ENCODE results near the gene FBXO38. TPM values are rescaled to one million over a fixed set of nuclear protein-coding genes. Genes with fewer than 3 reads are reported as not detected.

Gene FBXO38
- total RNA-seq, 1 experiment from 2014 or later = 34.5 TPM

DNA sequence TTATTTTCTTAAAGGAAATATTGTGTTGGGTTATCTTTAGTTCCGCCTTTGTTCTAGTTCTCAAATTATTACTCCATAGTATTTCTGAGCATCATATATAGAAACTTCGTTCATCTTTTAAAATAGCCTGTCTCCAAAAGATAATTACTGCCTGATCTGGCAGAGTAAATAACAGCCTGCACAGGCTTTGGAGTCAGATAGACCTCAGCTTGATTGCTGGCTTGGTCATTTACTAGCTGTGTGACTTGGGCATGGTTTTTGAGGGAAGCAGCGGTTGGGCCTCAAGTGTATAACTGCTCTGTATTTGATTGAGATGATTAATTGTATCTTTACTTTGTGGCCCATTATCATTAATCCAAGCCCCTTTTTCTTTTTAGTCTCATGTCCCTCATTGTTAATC lies 50.1 kb downstream of the FBXO38 start:
- in situ Hi-C loops (cut with HindIII; ENCODE audit: low pct_unique_long_range_greater_than_20kb, low sequenced_read_pairs) = no loop called here
- H3K4me3 ChIP-seq (ENCODE audit: low read depth in 2 of 2, low read length in 2 of 2) = no peak overlapping the region
- H3K27ac ChIP-seq (ENCODE audit: low read length) = no peak overlapping the region
- no peak for DNase-seq (ENCODE audit: low read depth, low spot score)
- ChIA-PET CTCF (no interaction called here), POLR2A (no interaction called here)
- ATAC-seq = no peak
- peaks cover 19% of the 10 kb centered on the region for H3K36me3 ChIP-seq (ENCODE audit: control insufficient read depth, insufficient read depth, low read length)
- H3K27me3 ChIP-seq (ENCODE audit: control insufficient read depth, insufficient read depth, low read length) = no peaks in the 10 kb centered on the region
- no TSS peak for BruUV-seq (replicated peaks)
- no peaks in the 10 kb centered on the region for H3K9me3 ChIP-seq (ENCODE audit: control insufficient read depth, insufficient read depth, low read depth, low read length)
- TF ChIP-seq, protein P1, sequence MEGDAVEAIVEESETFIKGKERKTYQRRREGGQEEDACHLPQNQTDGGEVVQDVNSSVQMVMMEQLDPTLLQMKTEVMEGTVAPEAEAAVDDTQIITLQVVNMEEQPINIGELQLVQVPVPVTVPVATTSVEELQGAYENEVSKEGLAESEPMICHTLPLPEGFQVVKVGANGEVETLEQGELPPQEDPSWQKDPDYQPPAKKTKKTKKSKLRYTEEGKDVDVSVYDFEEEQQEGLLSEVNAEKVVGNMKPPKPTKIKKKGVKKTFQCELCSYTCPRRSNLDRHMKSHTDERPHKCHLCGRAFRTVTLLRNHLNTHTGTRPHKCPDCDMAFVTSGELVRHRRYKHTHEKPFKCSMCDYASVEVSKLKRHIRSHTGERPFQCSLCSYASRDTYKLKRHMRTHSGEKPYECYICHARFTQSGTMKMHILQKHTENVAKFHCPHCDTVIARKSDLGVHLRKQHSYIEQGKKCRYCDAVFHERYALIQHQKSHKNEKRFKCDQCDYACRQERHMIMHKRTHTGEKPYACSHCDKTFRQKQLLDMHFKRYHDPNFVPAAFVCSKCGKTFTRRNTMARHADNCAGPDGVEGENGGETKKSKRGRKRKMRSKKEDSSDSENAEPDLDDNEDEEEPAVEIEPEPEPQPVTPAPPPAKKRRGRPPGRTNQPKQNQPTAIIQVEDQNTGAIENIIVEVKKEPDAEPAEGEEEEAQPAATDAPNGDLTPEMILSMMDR (IDR thresholded peaks at IDR 0.05) = no peak
- TF ChIP-seq POLR2AphosphoS5 (IDR thresholded peaks at IDR 0.05; ENCODE audit: low read depth, low read length) = no peak
- intact Hi-C loops (cut with micrococcal nuclease; ENCODE audit: unreplicated experiment) = no loop called here
- H3K4me1 ChIP-seq (ENCODE audit: control insufficient read depth, insufficient read depth, low read length) = no peaks in the 10 kb centered on the region

DNA sequence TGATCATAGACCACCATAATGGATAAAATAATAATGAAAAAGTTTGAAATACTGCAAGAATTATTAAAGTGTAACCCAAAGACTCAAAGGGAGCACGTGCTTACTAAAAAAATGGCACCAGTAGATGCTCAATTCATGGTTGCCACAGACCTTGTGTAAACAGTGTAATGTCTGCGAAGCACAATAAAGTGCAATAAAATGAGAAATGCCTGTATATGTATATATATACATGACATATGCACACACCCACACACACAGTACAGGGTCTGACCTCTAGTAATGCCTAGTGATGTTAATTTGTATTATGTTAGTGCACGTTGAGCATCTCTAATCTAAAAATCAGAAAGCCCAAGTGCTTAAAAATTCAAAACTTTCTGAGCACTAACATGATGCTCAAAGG lies 52.3 kb downstream of the FBXO38 start:
- in situ Hi-C loops (cut with HindIII; ENCODE audit: low pct_unique_long_range_greater_than_20kb, low sequenced_read_pairs) (no loop called here), intact Hi-C loops (cut with micrococcal nuclease; ENCODE audit: unreplicated experiment) (no loop called here)
- CTCF ChIA-PET = no interaction called here
- ATAC-seq (no peak), DNase-seq (ENCODE audit: low read depth, low spot score) (no peak)
- no TSS peak for BruUV-seq (replicated peaks)
- Histone ChIP-seq H3K36me3 (ENCODE audit: control insufficient read depth, insufficient read depth, low read length) (peaks cover 30% of the 10 kb centered on the region), H3K27ac (ENCODE audit: low read length) (no peak overlapping the region), H3K27me3 (ENCODE audit: control insufficient read depth, insufficient read depth, low read length) (no peaks in the 10 kb centered on the region), H3K4me3 (ENCODE audit: low read depth in 2 of 2, low read length in 2 of 2) (no peak overlapping the region), H3K4me1 (ENCODE audit: control insufficient read depth, insufficient read depth, low read length) (no peaks in the 10 kb centered on the region), H3K9me3 (ENCODE audit: control insufficient read depth, insufficient read depth, low read depth, low read length) (no peaks in the 10 kb centered on the region)
- POLR2A ChIA-PET = no interaction called here
- TF ChIP-seq SIN3A (IDR thresholded peaks at IDR 0.05; ENCODE audit: borderline replicate concordance, insufficient read depth, low read depth, low read length) (no peak), POLR2AphosphoS5 (IDR thresholded peaks at IDR 0.05; ENCODE audit: low read depth, low read length) (no peak), TCF7L2 (IDR thresholded peaks at IDR 0.05; ENCODE audit: low read depth, low read length) (no peak)
- TF ChIP-seq, protein P1 (IDR thresholded peaks at IDR 0.05) = no peak
- TF ChIP-seq, protein P2, sequence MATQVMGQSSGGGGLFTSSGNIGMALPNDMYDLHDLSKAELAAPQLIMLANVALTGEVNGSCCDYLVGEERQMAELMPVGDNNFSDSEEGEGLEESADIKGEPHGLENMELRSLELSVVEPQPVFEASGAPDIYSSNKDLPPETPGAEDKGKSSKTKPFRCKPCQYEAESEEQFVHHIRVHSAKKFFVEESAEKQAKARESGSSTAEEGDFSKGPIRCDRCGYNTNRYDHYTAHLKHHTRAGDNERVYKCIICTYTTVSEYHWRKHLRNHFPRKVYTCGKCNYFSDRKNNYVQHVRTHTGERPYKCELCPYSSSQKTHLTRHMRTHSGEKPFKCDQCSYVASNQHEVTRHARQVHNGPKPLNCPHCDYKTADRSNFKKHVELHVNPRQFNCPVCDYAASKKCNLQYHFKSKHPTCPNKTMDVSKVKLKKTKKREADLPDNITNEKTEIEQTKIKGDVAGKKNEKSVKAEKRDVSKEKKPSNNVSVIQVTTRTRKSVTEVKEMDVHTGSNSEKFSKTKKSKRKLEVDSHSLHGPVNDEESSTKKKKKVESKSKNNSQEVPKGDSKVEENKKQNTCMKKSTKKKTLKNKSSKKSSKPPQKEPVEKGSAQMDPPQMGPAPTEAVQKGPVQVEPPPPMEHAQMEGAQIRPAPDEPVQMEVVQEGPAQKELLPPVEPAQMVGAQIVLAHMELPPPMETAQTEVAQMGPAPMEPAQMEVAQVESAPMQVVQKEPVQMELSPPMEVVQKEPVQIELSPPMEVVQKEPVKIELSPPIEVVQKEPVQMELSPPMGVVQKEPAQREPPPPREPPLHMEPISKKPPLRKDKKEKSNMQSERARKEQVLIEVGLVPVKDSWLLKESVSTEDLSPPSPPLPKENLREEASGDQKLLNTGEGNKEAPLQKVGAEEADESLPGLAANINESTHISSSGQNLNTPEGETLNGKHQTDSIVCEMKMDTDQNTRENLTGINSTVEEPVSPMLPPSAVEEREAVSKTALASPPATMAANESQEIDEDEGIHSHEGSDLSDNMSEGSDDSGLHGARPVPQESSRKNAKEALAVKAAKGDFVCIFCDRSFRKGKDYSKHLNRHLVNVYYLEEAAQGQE (IDR thresholded peaks at IDR 0.05; ENCODE audit: insufficient read depth in 1 of 2, low read depth in 2 of 2, low read length in 1 of 2) = no peak

DNA sequence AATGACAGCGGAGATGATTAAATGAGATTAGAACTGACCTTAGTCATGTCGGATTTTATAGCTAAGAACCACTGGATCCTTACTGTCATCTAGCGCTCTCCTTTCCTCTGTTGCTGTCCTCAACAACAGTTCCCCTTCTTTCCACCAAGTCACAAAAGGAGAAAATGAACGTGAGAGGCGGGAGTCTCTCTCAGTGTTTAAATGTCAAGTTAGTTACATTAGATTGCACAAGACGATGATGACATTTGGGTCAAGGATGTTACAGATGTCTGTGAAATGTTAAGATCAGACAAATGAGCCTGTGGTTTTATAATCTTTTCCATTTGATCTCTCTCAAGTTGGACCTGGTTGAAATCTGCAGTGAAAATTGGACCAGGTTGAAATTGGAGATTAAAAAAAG lies 53.5 kb downstream of the FBXO38 start:
- no peak overlapping the region for H3K27ac ChIP-seq (ENCODE audit: low read length)
- ATAC-seq (no peak), DNase-seq (ENCODE audit: low read depth, low spot score) (no peak)
- ChIA-PET POLR2A (no interaction called here), CTCF (interaction anchor here (0.8 kb wide), 1 partner anchor 294 kb away, joined by 3 read pairs; no protein-coding TSS in a partner anchor)
- intact Hi-C loops (cut with micrococcal nuclease; ENCODE audit: unreplicated experiment) = no loop called here
- TF ChIP-seq TCF7L2 (IDR thresholded peaks at IDR 0.05; ENCODE audit: low read depth, low read length) (no peak), POLR2AphosphoS5 (IDR thresholded peaks at IDR 0.05; ENCODE audit: low read depth, low read length) (no peak), SIN3A (IDR thresholded peaks at IDR 0.05; ENCODE audit: borderline replicate concordance, insufficient read depth, low read depth, low read length) (no peak)
- TF ChIP-seq, protein P2 (IDR thresholded peaks at IDR 0.05; ENCODE audit: insufficient read depth in 1 of 2, low read depth in 2 of 2, low read length in 1 of 2) = no peak
- TF ChIP-seq, protein P1 (IDR thresholded peaks at IDR 0.05) = no peak
- in situ Hi-C loops (cut with HindIII; ENCODE audit: low pct_unique_long_range_greater_than_20kb, low sequenced_read_pairs) = no loop called here
- H3K9me3 ChIP-seq (ENCODE audit: control insufficient read depth, insufficient read depth, low read depth, low read length) = no peaks in the 10 kb centered on the region
- H3K4me3 ChIP-seq (ENCODE audit: low read depth in 2 of 2, low read length in 2 of 2) = no peak overlapping the region
- peaks cover 31% of the 10 kb centered on the region for H3K36me3 ChIP-seq (ENCODE audit: control insufficient read depth, insufficient read depth, low read length)
- BruUV-seq (replicated peaks) = no TSS peak
- no peaks in the 10 kb centered on the region for H3K27me3 ChIP-seq (ENCODE audit: control insufficient read depth, insufficient read depth, low read length)
- H3K4me1 ChIP-seq (ENCODE audit: control insufficient read depth, insufficient read depth, low read length) = no peaks in the 10 kb centered on the region

Measured in Panc1 (cell line).